ENCODE data around the gene ALKBH6. TPM values are rescaled to one million over a fixed set of nuclear protein-coding genes. Genes with fewer than 3 reads are reported as not detected.

Gene ALKBH6
- total RNA-seq, 1 experiment from 2014 or later: 32.5 TPM

DNA sequence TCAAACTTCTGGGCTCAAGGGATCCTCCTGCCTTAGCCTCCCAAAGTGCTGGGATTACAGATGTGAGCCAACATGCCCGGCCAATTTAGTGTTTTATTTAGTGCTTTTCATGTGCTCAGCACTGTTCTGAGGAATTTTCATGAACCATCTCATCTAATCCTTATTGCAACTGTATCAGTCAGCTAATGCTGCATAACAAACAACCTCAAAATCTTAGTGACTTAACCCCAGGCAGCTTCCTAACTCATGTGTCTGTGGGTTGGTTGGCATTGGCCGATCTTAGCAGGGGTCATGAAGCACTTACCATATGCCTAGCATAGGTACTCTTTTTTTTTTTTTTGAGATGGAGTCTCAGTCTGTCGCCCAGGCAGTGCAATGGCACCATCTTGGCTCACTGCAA lies 25.2 kb downstream of the ALKBH6 start:
- Histone ChIP-seq H4K8ac (replicated peaks; ENCODE audit: insufficient read length, low read depth, low read length) (no peak overlapping the region), H3K14ac (ENCODE audit: insufficient read depth, low read length) (no peak overlapping the region), H3K56ac (ENCODE audit: insufficient read length, low read depth, low read length) (no peak overlapping the region), H4K5ac (ENCODE audit: insufficient read length, low read depth, low read length) (no peak overlapping the region), H2BK20ac (ENCODE audit: low read depth, low read length, poor library complexity, severe bottlenecking) (no peak overlapping the region), H3K79me2 (ENCODE audit: insufficient read depth, low read length) (no peaks in the 10 kb centered on the region), H4K91ac (ENCODE audit: insufficient read length, low read depth, low read length) (no peak overlapping the region), H3K27me3 (ENCODE audit: insufficient read depth, low read length) (no peaks in the 10 kb centered on the region; the same call in 1 of the 2 replicates), H3K79me1 (ENCODE audit: insufficient read depth, low read depth, low read length, poor library complexity, severe bottlenecking) (no peaks in the 10 kb centered on the region), H3K9ac (ENCODE audit: extremely low read depth, insufficient read length, low read length) (no peak overlapping the region), H2BK5ac (ENCODE audit: insufficient read length, low read length) (no peak overlapping the region), H3K23ac (ENCODE audit: insufficient read length, low read depth, low read length) (no peak overlapping the region), H3K27ac (ENCODE audit: insufficient read length, low read depth, low read length) (no peak overlapping the region), H3T11ph (ENCODE audit: low read length) (no peak overlapping the region), H3K18ac (ENCODE audit: insufficient read length, low read depth, low read length) (no peak overlapping the region), H3K4me1 (ENCODE audit: insufficient read depth, low read length) (no peaks in the 10 kb centered on the region), H3K9me3 (ENCODE audit: control insufficient read depth, low read depth, low read length) (no peaks in the 10 kb centered on the region), H3K4me2 (ENCODE audit: insufficient read depth, insufficient read length, low read length) (no peak overlapping the region), H2AK5ac (ENCODE audit: insufficient read length, low read length) (no peak overlapping the region), H2AFZ (ENCODE audit: low read length) (no peak overlapping the region), H4K20me1 (ENCODE audit: control insufficient read depth, insufficient read depth, insufficient read length) (no peaks in the 10 kb centered on the region), H2BK12ac (ENCODE audit: insufficient read length, low read depth, low read length) (no peak overlapping the region), H2BK15ac (ENCODE audit: low read depth, low read length) (no peak overlapping the region), H3K23me2 (ENCODE audit: insufficient read length, low read depth, low read length, poor library complexity, severe bottlenecking) (no peaks in the 10 kb centered on the region), H3K4ac (ENCODE audit: low read depth, low read length) (no peak overlapping the region), H2BK120ac (ENCODE audit: low read depth, low read length, poor library complexity, severe bottlenecking) (no peak overlapping the region)
- peaks cover 4 to 9% of the 10 kb centered on the region in 2 experiments for H3K4me1 Mint-ChIP-seq
- no peaks in the 10 kb centered on the region; a peak in 1 of 7 replicates for H3K36me3 Mint-ChIP-seq (ENCODE audit: insufficient read depth in 1 of 3, low read depth in 3 of 3)
- H3K9me3 Mint-ChIP-seq: no peaks in the 10 kb centered on the region; a peak in 2 of 5 replicates
- H3K27me3 Mint-ChIP-seq (ENCODE audit: low read depth): peaks cover 60% of the 10 kb centered on the region
- no peak for DNase-seq
- H3K27ac Mint-ChIP-seq: no peak overlapping the region
- H3K4me3 Mint-ChIP-seq: no peak overlapping the region
- WGBS (ENCODE audit: extremely low coverage, insufficient read length, low lambda C conversion rate): no CpG with 5 or more reads among the region's 3 CpGs
- TF ChIP-seq, protein P1, sequence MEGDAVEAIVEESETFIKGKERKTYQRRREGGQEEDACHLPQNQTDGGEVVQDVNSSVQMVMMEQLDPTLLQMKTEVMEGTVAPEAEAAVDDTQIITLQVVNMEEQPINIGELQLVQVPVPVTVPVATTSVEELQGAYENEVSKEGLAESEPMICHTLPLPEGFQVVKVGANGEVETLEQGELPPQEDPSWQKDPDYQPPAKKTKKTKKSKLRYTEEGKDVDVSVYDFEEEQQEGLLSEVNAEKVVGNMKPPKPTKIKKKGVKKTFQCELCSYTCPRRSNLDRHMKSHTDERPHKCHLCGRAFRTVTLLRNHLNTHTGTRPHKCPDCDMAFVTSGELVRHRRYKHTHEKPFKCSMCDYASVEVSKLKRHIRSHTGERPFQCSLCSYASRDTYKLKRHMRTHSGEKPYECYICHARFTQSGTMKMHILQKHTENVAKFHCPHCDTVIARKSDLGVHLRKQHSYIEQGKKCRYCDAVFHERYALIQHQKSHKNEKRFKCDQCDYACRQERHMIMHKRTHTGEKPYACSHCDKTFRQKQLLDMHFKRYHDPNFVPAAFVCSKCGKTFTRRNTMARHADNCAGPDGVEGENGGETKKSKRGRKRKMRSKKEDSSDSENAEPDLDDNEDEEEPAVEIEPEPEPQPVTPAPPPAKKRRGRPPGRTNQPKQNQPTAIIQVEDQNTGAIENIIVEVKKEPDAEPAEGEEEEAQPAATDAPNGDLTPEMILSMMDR (conservative IDR thresholded peaks at IDR 0.05): no peak

Data from H9 (cell line).